GM21367 (cell line): ENCODE results near the gene VILL.

Experiments used
- ATAC-seq: cut with Tn5 transposase; IDR thresholded peaks from one replicate; pipeline ENCODE4 v1.9.1; 2021; ENCODE audit not compliant: unreplicated experiment

VILL gene

GRCh38 chr3:38000242-38000916, 9.8 kb downstream of the VILL start:
- ATAC-seq: no peak

- no peak for ATAC-seq
These were observed 10.4 kb downstream of the VILL start for GRCh38 chr3:38000965-38001455.

DNA sequence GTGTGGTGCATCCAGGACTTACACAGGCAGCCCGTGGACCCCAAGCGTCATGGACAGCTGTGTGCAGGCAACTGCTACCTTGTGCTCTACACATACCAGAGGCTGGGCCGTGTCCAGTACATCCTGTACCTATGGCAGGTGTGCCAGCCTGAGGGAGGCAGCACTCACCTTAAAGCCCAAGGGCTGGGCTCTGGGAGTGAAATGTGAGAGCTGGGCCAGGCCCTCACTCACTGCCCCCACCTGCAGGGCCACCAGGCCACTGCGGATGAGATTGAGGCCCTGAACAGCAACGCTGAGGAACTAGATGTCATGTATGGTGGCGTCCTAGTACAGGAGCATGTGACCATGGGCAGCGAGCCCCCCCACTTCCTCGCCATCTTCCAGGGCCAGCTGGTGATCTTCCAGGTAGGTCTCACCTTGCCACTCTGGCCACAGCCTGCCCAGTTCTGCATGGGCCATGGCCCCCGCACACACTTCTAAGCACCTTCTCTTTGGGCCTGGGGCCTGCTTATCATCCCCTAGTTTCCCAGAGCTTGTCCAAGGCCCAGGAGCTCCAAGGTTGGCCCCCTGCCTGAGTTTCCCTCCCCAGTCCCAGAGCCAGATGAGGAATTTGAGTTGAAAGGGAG, 11.0 kb downstream of the VILL start:
- no peak for ATAC-seq

- no peak for ATAC-seq
These were observed 11.8 kb downstream of the VILL start for GRCh38 chr3:38002291-38002876.

DNA sequence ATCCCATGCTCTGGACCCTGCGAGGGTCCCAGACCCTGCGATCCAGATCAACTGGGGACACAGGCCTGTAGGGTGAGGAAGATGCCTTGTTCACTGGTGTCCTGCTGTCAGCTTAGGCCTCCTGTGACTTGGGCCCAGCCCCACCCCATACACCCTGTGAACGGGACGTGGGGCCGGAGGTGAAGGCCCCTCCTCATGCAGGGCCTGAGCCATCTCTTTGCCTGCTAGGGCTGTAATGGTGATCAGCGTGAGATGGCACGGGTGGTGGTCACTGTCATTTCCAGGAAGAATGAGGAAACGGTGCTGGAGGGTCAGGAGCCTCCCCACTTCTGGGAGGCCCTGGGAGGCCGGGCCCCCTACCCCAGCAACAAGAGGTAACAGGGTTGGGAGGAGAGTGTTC, 12.4 kb downstream of the VILL start:
- ATAC-seq: no peak

- ATAC-seq: no peak
These were observed 12.8 kb downstream of the VILL start for GRCh38 chr3:38003371-38003816.

GRCh38 chr3:38003817-38004414, 13.3 kb downstream of the VILL start:
- no peak for ATAC-seq

DNA sequence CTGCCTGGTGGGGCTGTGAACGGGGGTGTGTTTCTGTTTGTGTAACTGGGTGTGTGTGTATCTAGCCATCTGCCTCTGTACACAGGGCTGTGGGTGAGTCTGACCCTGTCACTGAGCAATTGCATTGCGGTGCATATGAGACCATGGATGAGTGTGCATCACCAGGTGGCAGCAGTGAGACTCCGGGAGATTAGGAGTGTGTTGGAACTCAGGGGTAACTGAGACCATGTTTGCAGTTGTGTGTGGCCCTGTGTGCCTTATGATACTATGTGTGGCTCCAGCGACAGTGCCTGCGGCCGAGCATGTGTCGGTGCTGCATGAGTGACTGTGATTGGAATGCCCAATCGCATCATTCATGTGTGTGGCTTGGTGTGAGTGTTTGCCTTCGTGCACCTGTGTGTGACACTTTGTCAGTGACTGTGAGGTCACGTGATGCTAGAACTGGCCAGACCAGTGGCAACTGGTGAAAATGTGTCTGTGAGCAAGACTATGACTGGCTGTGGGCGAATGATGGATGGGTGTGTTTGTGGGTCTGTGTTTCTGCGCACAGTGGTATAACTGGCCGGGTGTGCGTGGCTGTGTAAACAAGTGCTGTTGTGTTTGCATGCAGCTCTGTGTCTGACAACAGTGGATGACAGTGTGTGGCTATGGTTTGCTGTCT, 14.0 kb downstream of the VILL start:
- no peak for ATAC-seq

DNA sequence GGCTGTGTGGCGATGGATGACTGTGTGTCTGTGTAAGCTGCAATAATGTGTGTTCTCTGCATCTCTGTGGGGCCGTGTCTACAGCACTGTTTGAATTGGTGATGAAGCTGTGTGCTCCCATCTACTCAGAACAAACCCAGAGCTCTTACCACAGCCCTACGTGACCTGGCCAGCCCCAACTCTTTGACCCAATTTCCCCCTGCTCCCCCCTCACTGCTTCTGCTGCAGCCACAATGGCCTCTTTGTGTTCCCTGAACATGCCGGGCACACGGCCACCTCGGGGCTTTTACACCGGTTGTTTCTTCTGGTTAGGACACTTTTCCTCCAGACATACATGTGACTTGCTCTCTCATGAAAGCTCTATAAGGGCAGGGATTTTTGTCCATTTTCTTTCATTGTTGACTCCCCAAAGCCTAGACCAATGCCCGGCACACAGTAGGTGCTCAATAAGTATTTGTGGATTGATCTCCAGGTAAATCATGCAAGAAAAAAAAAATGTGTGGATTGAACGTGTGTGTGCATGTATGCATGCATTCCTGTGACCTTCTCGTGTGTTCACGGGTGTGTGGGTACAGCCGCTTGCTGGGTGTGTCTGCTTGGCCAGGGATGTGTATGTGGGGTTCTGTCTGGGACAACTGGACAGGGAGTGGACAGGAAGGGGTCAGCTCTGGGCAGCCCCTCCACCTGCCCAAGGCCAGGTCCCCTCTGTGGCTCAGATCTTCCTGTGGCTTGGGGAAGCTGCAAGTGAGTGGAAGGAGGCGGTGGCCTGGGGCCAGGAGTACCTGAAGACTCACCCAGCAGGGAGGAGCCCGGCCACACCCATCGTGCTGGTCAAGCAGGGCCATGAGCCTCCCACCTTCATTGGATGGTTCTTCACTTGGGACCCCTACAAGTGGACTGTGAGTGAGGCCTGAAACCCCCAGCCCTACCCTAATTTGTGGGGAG, 14.8 kb downstream of the VILL start:
- ATAC-seq: no peak

DNA sequence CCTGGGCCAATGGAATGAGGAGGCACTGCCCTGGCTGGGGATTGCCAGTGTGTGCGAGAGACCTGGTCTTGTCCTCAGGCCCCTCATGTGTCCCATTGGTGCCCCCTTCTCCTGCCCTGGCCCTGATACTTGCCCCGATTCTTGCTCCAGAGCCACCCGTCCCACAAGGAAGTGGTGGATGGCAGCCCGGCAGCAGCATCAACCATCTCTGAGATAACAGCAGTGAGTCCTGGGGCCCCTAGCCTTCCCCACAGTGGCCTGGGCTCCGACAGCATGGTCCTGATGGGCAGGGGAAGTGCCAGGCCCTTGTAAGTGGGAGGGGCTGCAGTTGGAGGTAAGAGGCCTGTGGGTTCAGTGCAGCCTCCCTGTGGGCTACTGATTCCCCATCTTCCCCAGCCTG, 15.4 kb downstream of the VILL start:
- no peak for ATAC-seq

GRCh38 chr3:38006445-38006995, 15.9 kb downstream of the VILL start:
- ATAC-seq: no peak

DNA sequence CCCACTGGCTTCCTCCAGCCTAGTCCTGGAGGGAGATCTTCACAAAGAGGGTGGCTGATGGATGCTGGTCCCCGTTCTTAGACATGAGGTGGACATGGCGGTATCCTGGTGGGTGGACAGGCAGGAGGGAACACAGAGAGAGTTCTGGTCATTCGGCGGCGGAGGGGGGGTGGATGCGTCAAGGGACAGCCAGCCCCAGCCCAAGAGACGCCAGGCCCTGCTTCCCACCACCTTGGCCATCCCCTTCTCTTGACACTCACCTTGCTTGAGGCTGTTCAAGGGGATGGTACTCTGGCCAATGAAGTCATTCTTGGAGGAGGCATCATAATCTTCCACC, 17.1 kb downstream of the VILL start:
- ATAC-seq: no peak

GRCh38 chr3:38008191-38008701, 17.7 kb downstream of the VILL start:
- ATAC-seq: no peak

- ATAC-seq: no peak
These were observed 18.5 kb downstream of the VILL start for GRCh38 chr3:38008971-38009580.

DNA sequence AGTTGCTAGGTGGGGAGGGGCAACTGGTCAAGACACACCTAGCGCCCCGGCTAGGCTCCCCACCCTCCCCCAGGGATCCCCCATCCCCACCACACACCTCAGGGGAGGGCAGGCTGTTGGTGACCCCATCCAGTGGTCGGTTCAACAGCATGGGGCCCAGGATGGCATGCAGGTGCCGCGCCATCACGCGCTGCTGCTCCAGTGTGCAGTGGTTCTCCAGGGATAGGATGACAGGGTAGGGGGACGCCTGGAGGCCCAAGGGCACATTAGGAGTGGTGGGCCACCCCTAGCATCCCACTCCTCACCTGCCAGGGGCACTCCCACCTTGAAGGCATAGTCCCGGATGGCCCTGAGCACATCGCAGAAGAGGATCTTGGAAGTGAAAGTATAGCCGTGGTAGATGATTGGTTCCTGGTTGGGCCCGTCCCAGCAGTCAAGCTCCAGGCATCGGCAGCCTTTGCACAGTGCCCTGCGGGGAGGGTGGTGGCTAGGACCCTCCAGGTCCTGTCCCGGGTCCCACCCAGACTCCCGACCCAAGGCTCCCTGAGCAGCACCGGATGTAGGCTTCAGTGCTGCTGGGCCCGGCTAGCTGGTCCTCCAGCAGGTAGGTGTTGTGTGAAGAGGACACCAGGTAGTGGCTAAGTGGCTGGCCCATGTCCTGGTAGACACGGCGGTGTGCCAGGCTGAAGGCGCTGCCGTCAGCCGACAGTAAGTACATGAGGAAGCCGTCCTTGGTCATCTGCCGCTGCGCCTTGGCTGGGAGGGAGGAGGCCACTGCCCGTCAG, 19.4 kb downstream of the VILL start:
- ATAC-seq: no peak

GRCh38 chr3:38011111-38011510, 20.5 kb downstream of the VILL start:
- no peak for ATAC-seq

- ATAC-seq: no peak
These were observed 24.9 kb downstream of the VILL start for GRCh38 chr3:38015485-38015884.

- no peak for ATAC-seq
These were observed 25.4 kb downstream of the VILL start for GRCh38 chr3:38015984-38016383.

DNA sequence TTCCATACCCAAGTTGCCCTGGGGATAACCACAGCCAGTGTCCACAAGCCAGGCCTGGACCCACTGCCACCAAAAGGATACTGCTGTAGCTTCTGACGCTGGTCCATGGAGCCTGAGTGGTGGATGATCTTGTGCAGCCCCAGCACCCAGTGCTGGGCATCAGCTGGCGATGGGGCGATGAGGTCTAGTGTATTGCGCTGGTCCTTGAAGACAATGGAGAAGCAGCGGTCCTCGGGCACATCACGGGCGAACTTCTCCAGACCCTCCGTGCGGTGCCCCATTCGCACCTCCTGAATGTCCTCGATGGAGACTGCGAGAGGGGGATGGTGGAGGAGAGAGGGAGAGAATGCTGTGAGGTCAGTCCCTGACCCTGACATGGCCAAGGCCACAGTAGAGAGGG, 25.8 kb downstream of the VILL start:
- ATAC-seq: no peak
